T-cell (primary cell): Measurements from ENCODE around the gene TOMM34. TPM values are rescaled to one million over a fixed set of nuclear protein-coding genes. Genes with fewer than 3 reads are reported as not detected.

Experiments
- ATAC-seq, 4 experiments: fragments of 200-7000 bp in 3 of 4; fragments of 150-1000 bp in 1 of 4; cut with Tn5 transposase; replicated peaks in 1 of 4; 1 replicate in 3 of 4; 2 replicates in 1 of 4; pipeline ENCODE4 v1.10.0; 2021; ENCODE audit warnings: moderate library complexity in 3 of 4, mild to moderate bottlenecking in 2 of 4, moderate number of reproducible peaks in 1 of 4
- CTCF ChIA-PET, 2 donors: fragments of 300-600 bp; sonication (Branson Sonifier 250); formaldehyde crosslinking; loops; one replicate each; lab custom pipeline; 2022; ENCODE audit warnings: antibody characterized with exemption in 2 of 2; lab: Charles Lee
- POLR2A ChIA-PET, 2 donors: fragments of 300-600 bp; sonication (Branson Sonifier 250); formaldehyde crosslinking; loops; one replicate each; lab custom pipeline; 2022; ENCODE audit warnings: antibody characterized with exemption in 2 of 2; lab: Charles Lee
- DNase-seq, 35 experiments: peaks; one replicate each; pipeline versions ENCODE4 v3.0.0 to v3.0.0-alpha.2; 2013 to 2023
- H3K27ac ChIP-seq: one replicate; pipeline ENCODE4 v1.5.1; 2013; ENCODE audit warnings: low read length
- H3K27me3 ChIP-seq, 2 experiments: replicated peaks in 1 of 2; 1 replicate in 1 of 2; 2 replicates in 1 of 2; pipeline versions ENCODE4 v1.6.1 to v1.7.0; 2013; ENCODE audit warnings: low read length in 1 of 2, mixed read lengths in 1 of 2; ENCODE audit not compliant: control insufficient read depth in 2 of 2, insufficient read depth in 2 of 2; ENCODE audit errors: extremely low read depth in 1 of 2
- H3K36me3 ChIP-seq, 2 donors: 1 replicate in 1 of 2; 2 replicates in 1 of 2; pipeline versions ENCODE4 v1.6.1 to v1.7.0; 2013; ENCODE audit warnings: low read length in 1 of 2; ENCODE audit not compliant: control insufficient read depth in 2 of 2, insufficient read depth in 1 of 2; ENCODE audit errors: extremely low read depth in 1 of 2
- H3K4me1 ChIP-seq, 2 experiments: 1 replicate in 1 of 2; 2 replicates in 1 of 2; pipeline versions ENCODE4 v1.6.1 to v1.7.0; 2013; ENCODE audit warnings: low read length in 2 of 2, mixed read lengths in 1 of 2; ENCODE audit not compliant: insufficient read depth in 2 of 2, control insufficient read depth in 1 of 2; ENCODE audit errors: extremely low read depth in 1 of 2
- H3K4me3 ChIP-seq, 2 donors: 1 replicate in 1 of 2; 2 replicates in 1 of 2; pipeline versions ENCODE4 v1.5.1 to v1.7.0; 2013; ENCODE audit warnings: mild to moderate bottlenecking in 2 of 2, low read length in 1 of 2, moderate library complexity in 1 of 2; ENCODE audit not compliant: control insufficient read depth in 1 of 2; ENCODE audit errors: extremely low read depth in 1 of 2
- H3K9me3 ChIP-seq: 2 replicates; pipeline ENCODE4 v1.7.0; 2013
- H3K27ac Mint-ChIP-seq, 2 donors: one replicate each; pipeline ENCODE4 v1.8.0; 2020 to 2021; ENCODE audit warnings: mild to moderate bottlenecking in 2 of 2, mixed read lengths in 2 of 2
- H3K27me3 Mint-ChIP-seq, 2 donors: one replicate each; pipeline ENCODE4 v1.8.0; 2021 to 2022; ENCODE audit warnings: mixed read lengths in 2 of 2
- H3K36me3 Mint-ChIP-seq: one replicate; pipeline ENCODE4 v1.8.0; 2021; ENCODE audit warnings: mixed read lengths
- H3K4me1 Mint-ChIP-seq, 3 donors: one replicate each; pipeline ENCODE4 v1.8.0; 2020 to 2022; ENCODE audit warnings: mixed read lengths in 3 of 3, mild to moderate bottlenecking in 1 of 3
- H3K4me3 Mint-ChIP-seq, 3 donors: one replicate each; pipeline ENCODE4 v1.8.0; 2020 to 2022; ENCODE audit warnings: mild to moderate bottlenecking in 3 of 3, mixed read lengths in 3 of 3, moderate library complexity in 3 of 3
- H3K9me3 Mint-ChIP-seq, 3 donors: one replicate each; pipeline ENCODE4 v1.8.0; 2020 to 2022; ENCODE audit warnings: mixed read lengths in 3 of 3
- WGBS: methylation state at CpG from one replicate; pipeline ENCODE4 v1.1.5; 2013; ENCODE audit warnings: missing lambda C conversion rate; ENCODE audit not compliant: insufficient coverage; 5-methylcytosine and 5-hydroxymethylcytosine counted together
- total RNA-seq, 35 experiments: library from RNA in 6 of 35; stranded (reverse) in 6 of 35; fragments of 120-200 nt in 1 of 35; gene quantifications; one replicate each; pipeline versions ENCODE4 v1.2.1 to v1.2.4 and lab custom pipeline; 2013 to 2026

The TOMM34 gene
- total RNA-seq, 5 donors from 2014 or later (not counting 1 experiment from before 2014, with no cell fraction given): 7.8 to 12.8 (median 11.4) TPM

DNA sequence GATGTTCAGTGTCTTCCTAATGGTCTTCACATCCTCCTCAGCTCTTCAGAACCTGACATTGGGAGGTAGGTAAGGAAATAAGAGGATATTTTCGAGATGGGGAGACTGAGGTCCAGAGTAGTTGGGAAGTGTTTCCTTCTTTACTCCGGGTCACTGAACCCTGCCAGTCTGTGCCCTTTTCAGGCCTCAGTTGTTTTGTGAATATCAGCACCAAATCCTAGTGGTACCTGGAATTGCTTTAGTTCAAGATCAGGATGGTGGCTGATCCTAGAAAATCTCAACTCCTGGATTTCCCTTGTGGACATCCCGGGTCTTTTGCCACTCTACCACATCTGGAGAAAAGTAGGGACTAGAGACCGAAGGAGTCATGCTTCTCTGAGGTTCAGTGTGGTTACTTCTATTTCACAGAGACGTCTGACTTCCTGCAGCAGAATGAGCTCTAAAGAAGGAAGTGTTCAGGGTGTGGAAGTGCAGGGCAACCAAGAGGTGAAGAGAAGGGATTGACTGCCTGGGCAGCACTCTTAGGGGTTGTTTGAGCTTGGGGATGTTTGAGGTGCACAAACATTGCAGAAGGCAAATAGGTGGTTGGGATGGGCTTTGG, 7.1 kb upstream of the TOMM34 start:
- peaks cover 0 to under 1% of the 10 kb centered on the region in 2 donors for H3K36me3 ChIP-seq
- Mint-ChIP-seq H3K4me1 (peaks cover 38 to 68% (median 59%) of the 10 kb centered on the region in 3 donors), H3K9me3 (no peaks in the 10 kb centered on the region), H3K27me3 (no peaks in the 10 kb centered on the region), H3K27ac (peak overlapping the region; percentile 93 to 96), H3K36me3 (peaks cover 15% of the 10 kb centered on the region), H3K4me3 (peak overlapping the region; percentile 86 to 99 (median 98))
- peak in 24 of 35 experiments; percentile 17 to 72 (median 40) for DNase-seq
- H3K27ac ChIP-seq: peak overlapping the region; percentile 84
- peak overlapping the region; percentile 95 to 98 for H3K4me3 ChIP-seq
- ATAC-seq: peak; percentile 41 to 56 (median 46)
- H3K9me3 ChIP-seq: no peaks in the 10 kb centered on the region
- CTCF ChIA-PET: interaction anchor here (0.6 to 1.6 kb wide), 8 partner anchors 8 to 75 kb away, joined by 3 to 17 read pairs (median 4); no protein-coding TSS in a partner anchor
- 0% methylated on average over 2 of the region's 5 CpGs for WGBS
- no peaks in the 10 kb centered on the region for H3K27me3 ChIP-seq
- H3K4me1 ChIP-seq: peaks cover 18% of the 10 kb centered on the region in 2 experiments
- POLR2A ChIA-PET: interaction anchor here (0.6 to 1.9 kb wide), 9 partner anchors 11 to 396 kb away, joined by 3 to 25 read pairs (median 3); partner anchors contain the start of gene SYS1 (in 1 of the 2)

DNA sequence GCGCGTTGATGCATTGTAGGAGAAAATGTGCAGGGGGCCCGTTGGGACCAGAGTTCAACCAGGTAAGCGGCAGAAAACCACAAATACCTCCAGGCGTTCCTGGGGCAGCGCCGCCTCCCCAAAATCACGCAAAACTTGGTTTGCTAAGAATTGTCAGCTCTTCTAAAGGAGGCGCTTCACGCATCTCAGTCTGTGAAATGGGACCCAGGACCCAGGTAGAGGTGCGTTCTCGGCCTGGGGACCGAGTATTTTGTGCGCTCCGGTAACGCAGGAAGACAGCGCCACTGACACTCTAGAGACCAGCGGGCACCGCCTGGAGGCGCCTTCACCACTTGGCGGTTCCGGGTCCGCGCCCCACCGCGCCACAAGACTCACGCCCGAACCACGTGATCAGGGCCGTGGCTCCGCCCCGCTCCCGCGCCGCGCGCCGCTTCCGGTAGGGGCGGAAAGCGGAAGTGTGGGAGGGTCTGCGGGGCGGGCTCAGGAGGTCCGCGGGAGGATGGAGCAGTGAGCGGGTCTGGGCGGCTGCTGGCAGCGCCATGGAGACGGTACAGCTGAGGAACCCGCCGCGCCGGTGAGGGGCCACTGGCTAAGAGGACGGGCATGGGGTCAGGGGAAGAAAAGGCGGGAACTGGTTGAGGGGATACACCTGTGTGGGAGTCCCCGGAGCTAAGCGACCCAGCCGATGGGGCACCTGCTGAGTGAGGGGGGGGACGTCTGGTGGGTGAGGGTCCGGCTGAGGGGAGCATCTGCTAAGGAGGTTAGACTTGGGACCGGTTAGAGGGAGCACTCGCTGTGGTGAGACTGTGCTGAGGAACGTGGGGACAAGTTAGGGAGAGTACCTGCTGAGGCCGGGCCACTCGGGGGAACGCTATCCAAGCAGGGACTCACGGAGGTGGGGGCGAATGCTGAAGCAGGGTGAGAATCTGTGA, 6.1 kb upstream of the TOMM34 start, which contains the start of gene STK4:
TSS of gene STK4 (plus strand) at position 483 of the 932 bp plus-strand sequence. CDS start at position 540, 57 bp downstream.
- Mint-ChIP-seq H3K27ac (peak within 1 kb of the TSS; percentile 93 to 96), H3K9me3 (no peaks in the 10 kb centered on the region), H3K4me1 (peaks cover 37 to 65% (median 58%) of the 10 kb centered on the region in 3 donors), H3K27me3 (no peaks in the 10 kb centered on the region), H3K36me3 (peaks cover 14% of the 10 kb centered on the region), H3K4me3 (peak within 1 kb of the TSS; percentile 86 to 99 (median 98))
- Histone ChIP-seq H3K4me1 (peaks cover 11 to 12% of the 10 kb centered on the region in 2 experiments), H3K27me3 (no peaks in the 10 kb centered on the region), H3K27ac (peak within 1 kb of the TSS; percentile 95), H3K36me3 (no peaks in the 10 kb centered on the region), H3K4me3 (peak within 1 kb of the TSS; percentile 95 to 98), H3K9me3 (no peaks in the 10 kb centered on the region)
- ChIA-PET CTCF (interaction anchor here (0.6 to 1.6 kb wide), 3 partner anchors 7 to 13 kb away, joined by 3 to 8 read pairs (median 3); no protein-coding TSS in a partner anchor), POLR2A (interaction anchor here (0.6 to 1.6 kb wide), 4 partner anchors 9 to 32 kb away, joined by 3 to 7 read pairs (median 4); no protein-coding TSS in a partner anchor)
- peak; percentile 86 to 88 (median 86) for ATAC-seq
- WGBS: 0% methylated on average over 68 of the region's 68 CpGs
- DNase-seq: peak; percentile 90 to 98 (median 95)

DNA sequence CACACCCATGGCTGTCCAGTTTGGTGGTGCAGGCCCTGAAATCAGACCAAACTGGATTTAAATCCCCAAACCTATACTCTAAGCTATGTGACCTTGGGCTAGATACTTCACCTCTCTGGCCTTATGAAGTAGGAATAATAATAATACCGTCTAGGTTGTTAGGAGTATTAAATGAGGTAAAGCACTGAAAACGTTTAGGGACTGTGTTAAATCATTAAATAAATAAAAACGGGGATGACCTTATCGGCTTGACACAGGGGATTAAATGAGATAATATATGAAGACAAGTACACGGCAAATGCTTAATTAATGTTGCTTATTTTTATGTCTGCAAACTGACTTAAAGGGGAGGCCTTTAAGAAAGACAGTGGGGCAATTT, 5.4 kb upstream of the TOMM34 start:
- 45% methylated on average over 4 of the region's 5 CpGs for WGBS
- H3K27me3 Mint-ChIP-seq: no peaks in the 10 kb centered on the region
- H3K27me3 ChIP-seq: no peaks in the 10 kb centered on the region
- DNase-seq (no peak), ATAC-seq (no peak)
- H3K4me3 Mint-ChIP-seq: peak overlapping the region; percentile 86 to 99 (median 98)
- H3K36me3 Mint-ChIP-seq: peaks cover 9% of the 10 kb centered on the region
- ChIA-PET CTCF (interaction anchor here in 1 of 2 donors (1.5 kb wide), 1 partner anchor 12 kb away, joined by 3 read pairs; no protein-coding TSS in a partner anchor), POLR2A (interaction anchor here in 1 of 2 donors (1.0 to 1.1 kb wide), 2 partner anchors 12 to 33 kb away, joined by 3 to 6 read pairs; no protein-coding TSS in a partner anchor)
- H3K4me1 Mint-ChIP-seq: peaks cover 37 to 65% (median 58%) of the 10 kb centered on the region in 3 donors
- no peaks in the 10 kb centered on the region for H3K9me3 Mint-ChIP-seq
- H3K27ac ChIP-seq: peak overlapping the region; percentile 95
- peaks cover 13 to 17% of the 10 kb centered on the region in 2 experiments for H3K4me1 ChIP-seq
- H3K4me3 ChIP-seq: peak overlapping the region in 1 of 2 donors; percentile 95
- no peaks in the 10 kb centered on the region for H3K9me3 ChIP-seq
- no peaks in the 10 kb centered on the region for H3K36me3 ChIP-seq
- H3K27ac Mint-ChIP-seq: peak overlapping the region; percentile 93 to 96

- no peaks in the 10 kb centered on the region for H3K27me3 Mint-ChIP-seq
- H3K4me3 ChIP-seq: no peak overlapping the region
- ATAC-seq: no peak
- DNase-seq: no peak
- no peaks in the 10 kb centered on the region for H3K36me3 ChIP-seq
- peaks cover 17 to 26% of the 10 kb centered on the region in 2 experiments for H3K4me1 ChIP-seq
- H3K9me3 ChIP-seq: no peaks in the 10 kb centered on the region
- peak overlapping the region; percentile 70 to 78 for H3K27ac Mint-ChIP-seq
- no peak overlapping the region for H3K27ac ChIP-seq
- 100% methylated on average over 2 of the region's 4 CpGs for WGBS
- peaks cover 40 to 64% (median 56%) of the 10 kb centered on the region in 3 donors for H3K4me1 Mint-ChIP-seq
- CTCF ChIA-PET: interaction anchor here (0.5 to 1.6 kb wide), 5 partner anchors 15 to 54 kb away, joined by 3 to 4 read pairs (median 3); partner anchors contain the start of gene PABPC1L (in 1 of the 2)
- POLR2A ChIA-PET: no interaction called here
- peaks cover 8% of the 10 kb centered on the region for H3K36me3 Mint-ChIP-seq
- H3K4me3 Mint-ChIP-seq: no peak overlapping the region
- H3K9me3 Mint-ChIP-seq: no peaks in the 10 kb centered on the region
- H3K27me3 ChIP-seq: no peaks in the 10 kb centered on the region
Observed at GRCh38 chr20:44963325-44964215, 3.4 kb upstream of the TOMM34 start.

GRCh38 chr20:44962483-44962882, 2.3 kb upstream of the TOMM34 start:
- Histone ChIP-seq H3K4me3 (no peak overlapping the region), H3K36me3 (no peaks in the 10 kb centered on the region), H3K4me1 (peaks cover 15 to 30% of the 10 kb centered on the region in 2 experiments), H3K9me3 (no peaks in the 10 kb centered on the region), H3K27me3 (no peaks in the 10 kb centered on the region), H3K27ac (no peak overlapping the region)
- Mint-ChIP-seq H3K4me1 (peaks cover 49 to 70% (median 62%) of the 10 kb centered on the region in 3 donors), H3K27ac (no peak overlapping the region), H3K4me3 (no peak overlapping the region), H3K27me3 (no peaks in the 10 kb centered on the region), H3K36me3 (peaks cover 9% of the 10 kb centered on the region), H3K9me3 (no peaks in the 10 kb centered on the region)
- ChIA-PET CTCF (interaction anchor here (0.7 to 1.6 kb wide), 2 partner anchors 9 to 16 kb away, joined by 4 read pairs; no protein-coding TSS in a partner anchor), POLR2A (interaction anchor here in 1 of 2 donors (0.6 kb wide), 1 partner anchor 914 kb away, joined by 5 read pairs; no protein-coding TSS in a partner anchor)
- DNase-seq: no peak
- WGBS: 100% methylated on average over 2 of the region's 3 CpGs
- ATAC-seq: no peak
